HL-60 (cell line): ENCODE data around the gene ADAMTS7.

Experiments
- DNase-seq, 2 experiments: peaks; one replicate each; pipeline ENCODE4 v3.0.0-alpha.2; 2010 to 2020; ENCODE audit warnings: low read depth in 1 of 2, low spot score in 1 of 2
- H3K27ac ChIP-seq: fragments of 250-450 bp; sonication (Bioruptor Pico); replicated peaks from 2 replicates; pipeline ENCODE4 v1.5.1; 2020; ENCODE audit warnings: mild to moderate bottlenecking, moderate library complexity
- H3K27me3 ChIP-seq: fragments of 250-450 bp; sonication (Bioruptor Pico); 2 replicates; pipeline ENCODE4 v1.5.1; 2021; ENCODE audit warnings: mild to moderate bottlenecking, moderate library complexity; ENCODE audit not compliant: insufficient read depth, poor library complexity, severe bottlenecking
- H3K4me3 ChIP-seq: replicated peaks from 2 replicates; pipeline ENCODE4 v1.5.1; 2011; ENCODE audit warnings: mild to moderate bottlenecking, control low read depth, low read length; ENCODE audit not compliant: insufficient read depth
- CTCF ChIP-seq: IDR thresholded peaks from one replicate; pipeline ENCODE4 v1.5.1; 2011; ENCODE audit warnings: low read length, control low read depth, inconsistent platforms; ENCODE audit not compliant: insufficient read depth
- GABPA ChIP-seq: IDR thresholded peaks from 2 replicates; pipeline ENCODE4 v1.6.1; 2012; ENCODE audit warnings: low read depth
- POLR2AphosphoS5 ChIP-seq: IDR thresholded peaks from 2 replicates; pipeline ENCODE4 v1.6.1; 2012; ENCODE audit warnings: low read depth
- SPI1 ChIP-seq: IDR thresholded peaks from 2 replicates; pipeline ENCODE4 v1.6.1; 2012; ENCODE audit warnings: low read depth, mild to moderate bottlenecking, borderline replicate concordance
- TF ChIP-seq, protein P1 (sequence below): IDR thresholded peaks from 2 replicates; pipeline ENCODE4 v1.6.1; 2012; ENCODE audit warnings: low read depth; ENCODE audit not compliant: insufficient replicate concordance

ADAMTS7 gene

DNA sequence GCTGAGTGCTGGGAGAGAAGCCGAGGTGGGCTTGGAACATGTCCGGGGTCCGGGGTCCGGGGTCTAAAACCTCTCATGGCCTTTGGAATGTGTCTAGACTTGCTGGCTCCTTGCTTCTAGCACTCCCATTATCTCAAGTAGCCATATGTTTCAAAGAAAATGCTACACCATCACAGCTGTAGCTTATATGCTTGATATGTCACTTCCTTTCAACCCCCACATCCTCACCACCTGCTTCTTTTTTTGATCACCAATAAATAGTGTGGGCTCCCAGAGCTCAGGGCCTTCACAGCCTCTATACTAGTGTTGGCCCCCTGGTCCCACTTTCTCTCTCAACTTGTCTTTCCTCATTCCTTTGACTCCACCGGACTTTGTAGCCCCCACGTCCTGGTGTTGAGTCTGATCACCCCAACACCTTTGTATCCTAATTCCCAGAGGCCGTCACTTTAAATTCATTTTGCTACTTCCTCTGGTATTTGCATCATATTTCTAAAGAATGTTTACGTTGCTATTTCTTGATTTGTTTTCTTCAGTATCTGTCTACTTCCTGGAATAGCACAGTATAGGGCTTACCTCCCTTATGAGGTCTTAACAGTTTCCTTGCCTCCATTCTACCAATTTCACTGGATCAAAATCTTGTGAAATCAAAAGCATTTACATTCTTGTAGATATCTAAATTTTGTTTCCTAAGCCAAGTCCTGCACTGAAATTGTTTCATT, 98.3 kb downstream of the ADAMTS7 start:
- TF ChIP-seq CTCF (no peak), GABPA (no peak), SPI1 (no peak), POLR2AphosphoS5 (no peak)
- TF ChIP-seq, protein P1, sequence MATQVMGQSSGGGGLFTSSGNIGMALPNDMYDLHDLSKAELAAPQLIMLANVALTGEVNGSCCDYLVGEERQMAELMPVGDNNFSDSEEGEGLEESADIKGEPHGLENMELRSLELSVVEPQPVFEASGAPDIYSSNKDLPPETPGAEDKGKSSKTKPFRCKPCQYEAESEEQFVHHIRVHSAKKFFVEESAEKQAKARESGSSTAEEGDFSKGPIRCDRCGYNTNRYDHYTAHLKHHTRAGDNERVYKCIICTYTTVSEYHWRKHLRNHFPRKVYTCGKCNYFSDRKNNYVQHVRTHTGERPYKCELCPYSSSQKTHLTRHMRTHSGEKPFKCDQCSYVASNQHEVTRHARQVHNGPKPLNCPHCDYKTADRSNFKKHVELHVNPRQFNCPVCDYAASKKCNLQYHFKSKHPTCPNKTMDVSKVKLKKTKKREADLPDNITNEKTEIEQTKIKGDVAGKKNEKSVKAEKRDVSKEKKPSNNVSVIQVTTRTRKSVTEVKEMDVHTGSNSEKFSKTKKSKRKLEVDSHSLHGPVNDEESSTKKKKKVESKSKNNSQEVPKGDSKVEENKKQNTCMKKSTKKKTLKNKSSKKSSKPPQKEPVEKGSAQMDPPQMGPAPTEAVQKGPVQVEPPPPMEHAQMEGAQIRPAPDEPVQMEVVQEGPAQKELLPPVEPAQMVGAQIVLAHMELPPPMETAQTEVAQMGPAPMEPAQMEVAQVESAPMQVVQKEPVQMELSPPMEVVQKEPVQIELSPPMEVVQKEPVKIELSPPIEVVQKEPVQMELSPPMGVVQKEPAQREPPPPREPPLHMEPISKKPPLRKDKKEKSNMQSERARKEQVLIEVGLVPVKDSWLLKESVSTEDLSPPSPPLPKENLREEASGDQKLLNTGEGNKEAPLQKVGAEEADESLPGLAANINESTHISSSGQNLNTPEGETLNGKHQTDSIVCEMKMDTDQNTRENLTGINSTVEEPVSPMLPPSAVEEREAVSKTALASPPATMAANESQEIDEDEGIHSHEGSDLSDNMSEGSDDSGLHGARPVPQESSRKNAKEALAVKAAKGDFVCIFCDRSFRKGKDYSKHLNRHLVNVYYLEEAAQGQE: no peak
- no peak for DNase-seq
- peaks cover 7% of the 10 kb centered on the region for H3K27me3 ChIP-seq
- no peak overlapping the region for H3K27ac ChIP-seq
- no peak overlapping the region for H3K4me3 ChIP-seq

DNA sequence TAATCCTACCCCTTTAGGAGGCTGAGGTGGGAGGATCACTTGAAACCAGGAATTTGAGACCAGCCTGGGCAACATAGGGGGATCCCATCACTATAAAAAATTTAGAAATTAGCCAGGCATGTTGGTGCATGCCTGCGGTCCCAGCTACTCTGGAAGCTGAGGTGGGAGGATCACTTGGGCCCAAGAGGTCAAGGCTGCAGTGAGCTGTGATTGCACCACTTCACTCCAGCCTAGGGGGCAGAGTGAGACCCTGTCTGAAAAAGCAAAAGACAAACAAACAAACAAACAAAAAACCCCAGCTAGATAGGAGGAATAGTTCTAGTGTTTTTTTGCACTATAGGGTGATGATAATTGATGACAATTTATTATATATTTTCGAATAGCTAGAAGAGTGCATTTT, 99.6 kb downstream of the ADAMTS7 start:
- TF ChIP-seq, protein P1: no peak
- TF ChIP-seq CTCF (no peak), SPI1 (no peak), POLR2AphosphoS5 (no peak), GABPA (no peak)
- H3K4me3 ChIP-seq: no peak overlapping the region
- peaks cover 9% of the 10 kb centered on the region for H3K27me3 ChIP-seq
- no peak overlapping the region for H3K27ac ChIP-seq
- DNase-seq: no peak

- TF ChIP-seq SPI1 (peak; percentile 4; the same call in 1 of the 2 replicates), CTCF (peak; percentile 64), POLR2AphosphoS5 (no peak), GABPA (no peak)
- TF ChIP-seq, protein P1: no peak
- no peak overlapping the region for H3K4me3 ChIP-seq
- peak; percentile 14 to 65 for DNase-seq
- H3K27me3 ChIP-seq: peaks cover 13% of the 10 kb centered on the region
- H3K27ac ChIP-seq: no peak overlapping the region
Observed at GRCh38 chr15:78709263-78709882, 101.9 kb downstream of the ADAMTS7 start.
